HG02610 (cell line): ENCODE data around the gene CYP39A1.

ENCODE experiments used
- ATAC-seq: cut with Tn5 transposase; IDR thresholded peaks from one replicate; pipeline ENCODE4 v1.9.1; 2021; ENCODE audit warnings: mild to moderate bottlenecking, moderate library complexity; ENCODE audit not compliant: unreplicated experiment

CYP39A1 gene

GRCh38 chr6:46517202-46517601 lies 135.4 kb downstream of the CYP39A1 start:
- no peak for ATAC-seq

DNA sequence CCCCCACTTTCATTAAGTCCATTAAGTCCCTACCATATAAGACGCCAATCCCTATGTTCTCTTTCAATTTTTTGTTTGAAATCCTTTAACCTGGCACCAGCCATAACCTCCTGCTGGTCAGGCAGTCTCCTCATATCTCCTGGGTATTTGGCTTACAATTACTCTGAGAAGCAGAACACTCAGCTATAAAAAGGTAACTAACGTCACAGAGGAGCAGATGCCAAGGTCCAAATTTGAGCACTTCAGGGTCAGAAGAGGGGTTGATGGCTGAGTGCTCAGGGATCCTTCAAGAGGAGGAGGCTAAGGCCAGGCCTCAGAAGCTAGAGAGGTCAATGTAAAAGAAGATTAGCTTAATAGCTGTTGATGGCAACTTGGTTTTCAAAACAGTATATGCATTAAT lies 139.1 kb downstream of the CYP39A1 start:
- no peak for ATAC-seq

DNA sequence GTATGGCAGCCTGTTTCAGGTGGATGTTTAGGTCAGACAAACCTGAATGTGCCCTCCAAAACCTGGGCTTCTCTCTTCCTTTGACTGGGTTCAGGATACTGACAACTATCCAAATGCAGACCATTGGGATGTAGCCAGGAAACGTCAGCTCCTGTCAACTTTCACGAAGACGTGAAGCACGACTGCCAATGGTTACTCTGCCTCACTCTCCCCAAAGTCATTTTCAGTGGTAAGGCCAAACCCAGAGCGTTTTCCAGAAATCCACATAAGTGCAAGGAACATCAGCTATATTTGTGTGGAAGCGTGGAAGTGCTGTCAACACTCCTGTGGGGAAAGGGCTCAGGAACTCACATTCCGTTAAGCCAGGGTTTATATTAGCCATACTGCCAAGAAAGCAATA lies 141.3 kb downstream of the CYP39A1 start:
- no peak for ATAC-seq

DNA sequence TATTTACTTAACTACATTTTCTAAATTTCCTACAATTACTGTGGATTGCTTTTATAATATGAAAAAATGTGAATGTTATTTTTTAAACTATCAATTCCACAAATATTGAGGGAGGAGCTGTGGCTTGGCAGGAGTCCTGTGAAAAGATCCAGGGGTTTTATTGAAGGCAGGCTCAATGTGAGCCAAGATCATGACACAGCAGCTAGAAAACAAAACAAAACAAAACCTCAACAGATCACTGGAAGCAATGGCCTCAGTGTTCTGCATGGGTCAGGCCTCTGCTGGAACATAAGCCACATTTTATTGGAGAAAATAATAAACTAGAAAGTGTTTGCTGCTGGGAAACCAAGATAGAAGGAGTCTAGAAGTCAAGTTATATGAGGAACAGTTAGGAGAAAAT lies 142.0 kb downstream of the CYP39A1 start:
- ATAC-seq, result no peak

DNA sequence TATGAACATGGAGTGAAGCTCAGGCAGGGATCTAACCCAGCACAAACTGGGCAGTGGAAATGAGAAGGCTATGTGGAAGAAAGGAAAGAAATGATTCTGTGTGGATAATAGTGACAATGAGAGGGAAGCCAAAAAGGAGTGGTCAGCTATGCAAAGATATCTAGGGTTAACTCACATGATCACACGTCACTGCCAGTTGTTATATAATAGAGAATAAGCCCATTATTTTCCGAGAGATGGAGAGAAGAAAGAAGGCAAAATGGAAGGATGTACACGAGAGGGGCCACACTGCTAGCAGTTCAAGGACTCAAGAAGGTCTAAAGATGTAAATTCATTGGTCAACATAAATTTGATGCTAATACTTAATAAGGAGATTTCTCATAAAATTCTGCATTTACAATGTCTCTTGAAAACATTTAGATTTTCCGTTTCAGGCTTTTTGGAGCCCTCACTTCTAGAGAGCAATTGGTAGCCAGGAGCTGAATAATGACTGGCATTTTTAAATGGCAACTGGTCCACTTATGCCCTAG lies 142.6 kb downstream of the CYP39A1 start:
- ATAC-seq, result no peak

- no peak for ATAC-seq
These were observed 143.6 kb downstream of the CYP39A1 start for GRCh38 chr6:46509063-46509462.

GRCh38 chr6:46507426-46507825 lies 145.2 kb downstream of the CYP39A1 start:
- no peak for ATAC-seq

- ATAC-seq, result no peak
These were observed 146.7 kb downstream of the CYP39A1 start for GRCh38 chr6:46505693-46506512.

DNA sequence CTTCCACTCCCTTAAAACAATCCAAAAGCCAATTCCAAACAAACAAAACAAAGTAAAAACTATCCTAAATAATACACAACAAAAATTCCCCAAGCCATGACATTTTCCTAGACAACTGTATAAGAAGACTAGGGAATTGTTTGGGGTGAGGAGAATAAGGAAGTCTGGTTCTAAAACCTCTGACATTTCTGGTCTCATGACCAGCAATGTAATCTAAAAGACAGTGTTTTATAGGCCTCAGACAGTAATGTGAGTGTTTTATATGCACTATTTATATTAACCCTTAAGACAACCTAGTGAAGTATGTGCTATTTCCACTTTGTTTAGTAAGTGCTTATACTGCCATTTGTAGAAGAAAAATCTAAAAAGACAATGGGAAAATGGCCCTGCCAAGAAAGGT lies 148.4 kb downstream of the CYP39A1 start:
- no peak for ATAC-seq

DNA sequence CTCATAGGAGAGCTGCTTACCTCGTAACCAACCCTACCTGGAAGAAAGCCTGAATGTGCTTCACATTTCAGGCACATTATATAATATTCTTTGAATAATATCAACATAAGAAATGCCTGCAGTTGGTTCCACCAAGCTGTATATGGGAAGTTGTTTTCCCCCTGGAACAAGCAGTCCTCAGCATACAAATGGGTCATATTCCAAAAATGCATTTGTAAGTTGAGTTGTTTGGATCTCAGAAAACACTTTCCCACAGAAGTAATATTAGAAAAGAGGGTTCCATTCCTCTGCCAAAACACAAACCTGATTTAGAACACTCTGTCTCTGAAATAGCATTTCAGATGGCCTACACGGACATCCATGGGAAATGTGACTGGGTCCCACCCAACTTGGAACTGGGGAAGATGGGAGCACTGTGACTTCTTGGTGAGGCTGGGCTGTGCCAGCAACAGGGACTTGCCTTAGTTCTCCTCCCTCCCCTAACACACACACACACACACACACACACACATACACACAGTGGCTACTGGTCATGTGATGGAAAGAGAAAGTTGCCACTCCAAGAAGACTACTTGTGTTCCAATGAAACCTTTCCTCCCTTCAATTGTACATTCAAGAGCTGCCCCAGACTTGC lies 150.0 kb downstream of the CYP39A1 start:
- ATAC-seq, result no peak

DNA sequence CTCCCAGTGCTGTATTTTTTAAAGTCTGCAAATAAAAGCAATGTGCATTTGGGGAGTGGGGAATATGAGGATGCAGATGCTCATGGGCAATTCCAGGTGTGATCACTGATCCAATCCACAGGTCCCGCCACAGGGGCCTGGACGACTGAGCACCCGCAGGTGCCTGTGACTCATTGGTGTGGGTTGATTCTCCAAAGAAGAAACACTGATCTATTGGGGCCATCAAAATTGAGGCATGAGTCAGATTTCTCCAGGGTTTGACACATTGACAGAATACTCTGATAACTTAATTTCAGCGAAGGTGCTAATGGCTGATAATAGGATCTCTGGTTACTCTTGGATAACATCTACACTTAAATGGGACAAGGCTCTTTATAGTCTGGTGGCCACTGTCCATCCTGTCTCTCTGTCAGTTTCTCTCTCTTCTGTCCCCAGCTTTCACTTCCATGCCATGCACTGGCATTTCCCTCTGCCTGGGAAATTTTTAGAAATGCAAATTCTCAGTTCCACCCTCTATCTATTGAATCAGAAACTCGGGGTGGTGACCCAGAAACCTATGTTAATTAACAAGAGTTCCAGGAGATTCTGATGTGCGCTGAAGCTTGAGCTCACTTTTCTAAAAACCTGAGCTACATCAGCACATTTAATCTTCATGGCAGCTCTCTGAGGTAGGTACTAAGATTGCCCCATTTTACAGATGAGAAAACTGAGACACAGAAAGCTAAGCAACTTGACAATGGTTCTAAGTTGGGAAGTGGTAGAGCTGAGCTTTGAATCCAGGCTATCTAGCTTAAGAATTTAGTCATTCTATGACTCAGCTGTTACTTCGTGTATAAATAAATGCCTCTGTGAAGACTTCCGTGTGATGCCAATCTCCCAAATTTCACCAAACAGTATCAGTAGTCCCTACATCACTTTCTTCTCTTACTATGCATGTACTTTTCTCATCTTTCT lies 151.2 kb downstream of the CYP39A1 start:
- no peak for ATAC-seq

- no peak for ATAC-seq
These were observed 152.2 kb downstream of the CYP39A1 start for GRCh38 chr6:46500382-46500781.
